ENCODE results near the gene CNIH3.

The CNIH3 gene

DNA sequence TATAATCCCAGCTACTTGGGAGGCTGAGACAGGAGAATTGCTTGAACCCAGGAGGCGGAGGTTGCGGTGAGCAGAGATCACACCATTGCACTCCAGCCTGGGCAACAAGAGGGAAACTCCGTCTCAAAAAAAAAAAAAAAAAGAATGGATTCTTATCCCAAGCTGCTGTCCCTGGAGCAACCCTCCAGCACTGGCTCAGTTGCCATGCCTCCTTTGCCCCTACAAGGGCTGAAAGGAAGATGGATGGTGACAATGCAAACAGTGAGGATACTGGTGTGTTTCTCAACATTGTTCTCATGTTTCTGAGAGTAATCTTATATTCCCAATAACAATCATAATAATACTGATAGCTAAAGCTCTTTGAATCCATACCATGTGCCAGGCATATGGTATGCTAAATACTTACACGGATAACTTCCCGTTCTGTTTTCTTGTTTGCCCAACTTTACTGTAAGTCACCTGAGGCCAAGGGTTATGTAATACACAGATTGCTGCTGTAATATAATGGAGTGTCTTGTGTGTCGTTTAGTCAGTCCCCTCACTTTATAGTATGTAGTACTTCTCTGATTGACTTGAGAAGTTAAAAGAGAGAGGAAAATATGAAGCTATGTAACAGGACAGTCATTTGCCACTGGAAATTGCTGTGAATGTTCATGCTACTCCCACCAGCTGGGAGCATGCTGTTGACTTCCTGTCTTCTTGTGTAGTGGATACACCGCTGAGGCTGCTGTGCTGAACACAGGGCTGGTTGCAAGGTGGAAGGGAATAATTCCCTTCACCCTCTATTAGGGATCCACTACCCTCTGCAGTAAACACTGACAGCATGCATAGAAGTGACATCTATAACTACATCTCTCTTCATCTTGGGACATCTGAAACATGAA lies 153.6 kb downstream of the CNIH3 start:
- no peaks in the 10 kb centered on the region for H3K9me3 ChIP-seq (ENCODE audit: insufficient read depth, low read length)
- no peak overlapping the region for H3K9ac ChIP-seq (ENCODE audit: low read length)
- H3K27me3 ChIP-seq (ENCODE audit: low read length) = no peaks in the 10 kb centered on the region
- H3K27ac ChIP-seq (ENCODE audit: low read depth, low read length) = no peak overlapping the region
- H4K20me1 ChIP-seq (ENCODE audit: low read depth, low read length) = no peaks in the 10 kb centered on the region
- no peak overlapping the region for H3K4me2 ChIP-seq (ENCODE audit: low read depth, low read length, poor library complexity, severe bottlenecking)
- H2AFZ ChIP-seq (ENCODE audit: low read depth, low read length, severe bottlenecking) = no peak overlapping the region
- TF ChIP-seq EZH2phosphoT487 (conservative IDR thresholded peaks at IDR 0.05; ENCODE audit: low read length) = no peak
- TF ChIP-seq, protein P1, sequence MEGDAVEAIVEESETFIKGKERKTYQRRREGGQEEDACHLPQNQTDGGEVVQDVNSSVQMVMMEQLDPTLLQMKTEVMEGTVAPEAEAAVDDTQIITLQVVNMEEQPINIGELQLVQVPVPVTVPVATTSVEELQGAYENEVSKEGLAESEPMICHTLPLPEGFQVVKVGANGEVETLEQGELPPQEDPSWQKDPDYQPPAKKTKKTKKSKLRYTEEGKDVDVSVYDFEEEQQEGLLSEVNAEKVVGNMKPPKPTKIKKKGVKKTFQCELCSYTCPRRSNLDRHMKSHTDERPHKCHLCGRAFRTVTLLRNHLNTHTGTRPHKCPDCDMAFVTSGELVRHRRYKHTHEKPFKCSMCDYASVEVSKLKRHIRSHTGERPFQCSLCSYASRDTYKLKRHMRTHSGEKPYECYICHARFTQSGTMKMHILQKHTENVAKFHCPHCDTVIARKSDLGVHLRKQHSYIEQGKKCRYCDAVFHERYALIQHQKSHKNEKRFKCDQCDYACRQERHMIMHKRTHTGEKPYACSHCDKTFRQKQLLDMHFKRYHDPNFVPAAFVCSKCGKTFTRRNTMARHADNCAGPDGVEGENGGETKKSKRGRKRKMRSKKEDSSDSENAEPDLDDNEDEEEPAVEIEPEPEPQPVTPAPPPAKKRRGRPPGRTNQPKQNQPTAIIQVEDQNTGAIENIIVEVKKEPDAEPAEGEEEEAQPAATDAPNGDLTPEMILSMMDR (IDR thresholded peaks at IDR 0.05; ENCODE audit: insufficient read depth, low read length, poor library complexity, severe bottlenecking) = no peak
- H3K79me2 ChIP-seq (ENCODE audit: insufficient read depth, low read length) = no peaks in the 10 kb centered on the region
- H3K4me3 ChIP-seq (ENCODE audit: insufficient read depth, low read length, poor library complexity, severe bottlenecking) = no peak overlapping the region
- no peaks in the 10 kb centered on the region for H3F3A ChIP-seq (ENCODE audit: insufficient read depth)
- no peaks in the 10 kb centered on the region for H3K9me2 ChIP-seq (replicated peaks; ENCODE audit: insufficient read depth, low read length)
- H3K36me3 ChIP-seq (ENCODE audit: low read length) = no peaks in the 10 kb centered on the region

DNA sequence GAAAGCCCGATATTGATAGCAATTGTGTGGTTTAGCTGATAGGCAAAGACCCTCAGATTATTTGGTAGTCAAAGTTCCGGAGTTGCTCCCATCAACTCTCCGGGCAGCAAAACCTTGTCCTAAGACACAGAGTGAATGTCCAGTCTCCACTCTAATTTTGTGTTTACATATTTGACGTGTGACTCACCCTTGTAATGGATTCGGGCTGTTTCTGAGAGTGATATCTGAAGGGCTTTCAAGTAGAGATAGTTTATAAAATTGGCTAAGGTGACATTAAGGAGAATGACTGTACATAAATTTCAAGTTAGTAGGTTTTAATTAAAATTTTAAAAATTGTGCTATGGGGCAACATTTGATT lies 154.2 kb downstream of the CNIH3 start:
- Histone ChIP-seq H3K79me2 (ENCODE audit: insufficient read depth, low read length) (no peaks in the 10 kb centered on the region), H3K4me2 (ENCODE audit: low read depth, low read length, poor library complexity, severe bottlenecking) (no peak overlapping the region), H4K20me1 (ENCODE audit: low read depth, low read length) (no peaks in the 10 kb centered on the region), H3K9me3 (ENCODE audit: insufficient read depth, low read length) (no peaks in the 10 kb centered on the region), H3K9ac (ENCODE audit: low read length) (no peak overlapping the region), H3K4me3 (ENCODE audit: insufficient read depth, low read length, poor library complexity, severe bottlenecking) (no peak overlapping the region), H3K9me2 (replicated peaks; ENCODE audit: insufficient read depth, low read length) (no peaks in the 10 kb centered on the region), H3K27ac (ENCODE audit: low read depth, low read length) (no peak overlapping the region), H3F3A (ENCODE audit: insufficient read depth) (no peaks in the 10 kb centered on the region), H3K27me3 (ENCODE audit: low read length) (no peaks in the 10 kb centered on the region), H3K36me3 (ENCODE audit: low read length) (no peaks in the 10 kb centered on the region), H2AFZ (ENCODE audit: low read depth, low read length, severe bottlenecking) (no peak overlapping the region)
- TF ChIP-seq, protein P1 (IDR thresholded peaks at IDR 0.05; ENCODE audit: insufficient read depth, low read length, poor library complexity, severe bottlenecking) = no peak
- no peak for TF ChIP-seq EZH2phosphoT487 (conservative IDR thresholded peaks at IDR 0.05; ENCODE audit: low read length)

DNA sequence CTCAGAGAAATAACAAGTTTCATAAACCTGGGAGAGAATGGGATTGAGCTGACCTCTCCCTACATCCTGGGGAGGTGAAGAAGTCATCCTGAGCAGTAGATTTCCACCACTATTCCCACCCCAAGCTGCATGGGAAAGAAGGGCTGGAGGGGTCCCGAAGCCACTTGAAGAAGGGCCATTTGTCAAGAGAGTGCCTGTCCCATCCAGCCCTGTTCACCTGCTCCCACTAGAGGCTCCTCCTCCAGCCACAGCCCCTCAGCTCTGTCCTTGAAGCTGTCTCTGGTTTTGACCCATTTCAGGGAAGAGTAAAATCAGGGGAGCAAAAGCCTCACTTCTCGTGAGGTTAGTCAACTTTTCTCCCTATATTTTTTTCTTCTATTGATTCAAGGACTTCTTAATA lies 157.5 kb downstream of the CNIH3 start:
- Histone ChIP-seq H2AFZ (ENCODE audit: low read depth, low read length, severe bottlenecking) (no peak overlapping the region), H3K4me2 (ENCODE audit: low read depth, low read length, poor library complexity, severe bottlenecking) (no peak overlapping the region), H3K4me3 (ENCODE audit: insufficient read depth, low read length, poor library complexity, severe bottlenecking) (no peak overlapping the region), H3F3A (ENCODE audit: insufficient read depth) (no peaks in the 10 kb centered on the region), H3K36me3 (ENCODE audit: low read length) (no peaks in the 10 kb centered on the region), H3K27ac (ENCODE audit: low read depth, low read length) (no peak overlapping the region), H4K20me1 (ENCODE audit: low read depth, low read length) (no peaks in the 10 kb centered on the region), H3K9ac (ENCODE audit: low read length) (no peak overlapping the region), H3K9me3 (ENCODE audit: insufficient read depth, low read length) (no peaks in the 10 kb centered on the region), H3K79me2 (ENCODE audit: insufficient read depth, low read length) (no peaks in the 10 kb centered on the region), H3K9me2 (replicated peaks; ENCODE audit: insufficient read depth, low read length) (no peaks in the 10 kb centered on the region), H3K27me3 (ENCODE audit: low read length) (no peaks in the 10 kb centered on the region)
- no peak for TF ChIP-seq EZH2phosphoT487 (conservative IDR thresholded peaks at IDR 0.05; ENCODE audit: low read length)
- TF ChIP-seq, protein P1 (IDR thresholded peaks at IDR 0.05; ENCODE audit: insufficient read depth, low read length, poor library complexity, severe bottlenecking) = no peak
